AG10803 (cell line): ENCODE measurements around the gene PTGS1.
"Not testable (repeated sequence)": the region's sequence is repeated elsewhere in the genome, so short reads cannot be mapped to it uniquely, and the experiment has no call there.

Source experiments
- DNase-seq: peaks from one replicate; pipeline ENCODE4 v3.0.0; 2010; ENCODE audit warnings: low read depth
- H3K4me3 ChIP-seq: 2 replicates; pipeline ENCODE4 v1.5.1; 2011; ENCODE audit warnings: mild to moderate bottlenecking, low read length, control low read depth
- TF ChIP-seq, protein P1 (sequence below): conservative IDR thresholded peaks from 2 replicates; pipeline ENCODE4 v1.5.1; 2011; ENCODE audit warnings: mild to moderate bottlenecking, low read length, control low read depth, inconsistent platforms

The PTGS1 gene

DNA sequence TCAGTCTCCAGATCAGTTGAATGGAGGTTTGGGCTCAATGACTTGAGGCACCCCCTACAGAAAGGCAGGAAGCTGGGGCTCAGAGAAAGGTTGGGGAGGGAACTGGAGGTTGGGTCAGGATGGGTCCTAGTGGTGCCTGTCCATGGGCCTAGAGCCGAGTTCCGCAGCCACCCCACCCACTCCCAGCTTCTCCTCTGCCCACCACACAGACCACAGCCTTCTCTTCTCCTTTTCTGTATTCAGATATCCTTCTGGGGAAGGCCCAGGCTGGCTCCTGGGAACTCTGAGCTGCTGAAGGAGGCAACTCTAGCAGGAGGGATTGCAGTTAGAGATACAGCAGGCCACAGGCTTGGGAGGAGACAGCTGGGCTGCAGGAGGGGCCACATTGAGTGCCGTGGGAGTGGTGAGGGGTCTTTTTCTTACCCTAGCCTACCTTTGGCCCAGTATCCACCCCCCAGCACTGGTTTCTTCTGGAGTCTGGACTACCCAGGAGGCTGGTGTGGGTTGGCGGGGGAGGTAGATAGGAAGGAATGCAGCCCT, 15.4 kb upstream of the PTGS1 start:
- no peak for DNase-seq
- no peak overlapping the region for H3K4me3 ChIP-seq
- TF ChIP-seq, protein P1, sequence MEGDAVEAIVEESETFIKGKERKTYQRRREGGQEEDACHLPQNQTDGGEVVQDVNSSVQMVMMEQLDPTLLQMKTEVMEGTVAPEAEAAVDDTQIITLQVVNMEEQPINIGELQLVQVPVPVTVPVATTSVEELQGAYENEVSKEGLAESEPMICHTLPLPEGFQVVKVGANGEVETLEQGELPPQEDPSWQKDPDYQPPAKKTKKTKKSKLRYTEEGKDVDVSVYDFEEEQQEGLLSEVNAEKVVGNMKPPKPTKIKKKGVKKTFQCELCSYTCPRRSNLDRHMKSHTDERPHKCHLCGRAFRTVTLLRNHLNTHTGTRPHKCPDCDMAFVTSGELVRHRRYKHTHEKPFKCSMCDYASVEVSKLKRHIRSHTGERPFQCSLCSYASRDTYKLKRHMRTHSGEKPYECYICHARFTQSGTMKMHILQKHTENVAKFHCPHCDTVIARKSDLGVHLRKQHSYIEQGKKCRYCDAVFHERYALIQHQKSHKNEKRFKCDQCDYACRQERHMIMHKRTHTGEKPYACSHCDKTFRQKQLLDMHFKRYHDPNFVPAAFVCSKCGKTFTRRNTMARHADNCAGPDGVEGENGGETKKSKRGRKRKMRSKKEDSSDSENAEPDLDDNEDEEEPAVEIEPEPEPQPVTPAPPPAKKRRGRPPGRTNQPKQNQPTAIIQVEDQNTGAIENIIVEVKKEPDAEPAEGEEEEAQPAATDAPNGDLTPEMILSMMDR: no peak

DNA sequence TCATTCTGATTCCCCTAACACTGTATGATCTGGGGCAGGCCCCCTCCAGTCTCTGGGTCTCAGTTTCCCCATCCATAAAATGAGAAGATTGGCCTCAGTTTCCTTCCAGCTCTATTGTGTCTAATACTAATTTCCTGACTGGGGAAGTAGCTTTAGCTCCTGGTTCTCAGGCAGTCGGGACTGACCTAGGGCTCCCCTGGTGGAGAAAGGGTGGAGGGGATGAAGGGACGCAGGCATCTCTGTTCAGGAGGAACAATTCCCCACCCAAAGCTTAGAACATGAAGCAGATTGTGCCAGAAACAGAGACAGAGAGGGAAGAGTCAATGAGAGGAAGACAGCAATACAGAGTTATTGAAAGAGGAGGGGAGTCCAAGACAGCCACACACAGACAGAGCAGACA, 14.2 kb upstream of the PTGS1 start:
- TF ChIP-seq, protein P1: peak; percentile 41
- H3K4me3 ChIP-seq: no peak overlapping the region
- no peak for DNase-seq

DNA sequence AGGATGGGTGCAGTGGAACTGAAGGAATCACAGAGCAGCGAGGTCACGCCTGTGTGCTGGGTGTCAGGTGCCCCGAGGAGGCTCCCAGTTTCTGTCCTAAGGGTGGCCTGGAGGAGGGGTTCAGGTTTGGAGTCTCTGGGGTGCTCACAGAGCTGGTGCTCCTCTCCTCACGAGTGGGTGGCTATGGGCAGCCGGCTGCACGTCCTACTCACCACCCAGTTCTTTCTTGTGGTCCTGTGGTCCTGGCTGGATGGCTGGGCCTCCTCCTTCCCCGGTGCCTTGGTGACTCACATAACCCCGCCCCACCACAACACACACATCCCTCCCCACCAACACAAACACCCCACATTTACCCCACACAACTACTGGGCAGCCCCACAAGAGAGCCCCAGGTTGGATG, 9.9 kb upstream of the PTGS1 start:
- peak; percentile 27 for DNase-seq
- H3K4me3 ChIP-seq: no peak overlapping the region
- TF ChIP-seq, protein P1: no peak

DNA sequence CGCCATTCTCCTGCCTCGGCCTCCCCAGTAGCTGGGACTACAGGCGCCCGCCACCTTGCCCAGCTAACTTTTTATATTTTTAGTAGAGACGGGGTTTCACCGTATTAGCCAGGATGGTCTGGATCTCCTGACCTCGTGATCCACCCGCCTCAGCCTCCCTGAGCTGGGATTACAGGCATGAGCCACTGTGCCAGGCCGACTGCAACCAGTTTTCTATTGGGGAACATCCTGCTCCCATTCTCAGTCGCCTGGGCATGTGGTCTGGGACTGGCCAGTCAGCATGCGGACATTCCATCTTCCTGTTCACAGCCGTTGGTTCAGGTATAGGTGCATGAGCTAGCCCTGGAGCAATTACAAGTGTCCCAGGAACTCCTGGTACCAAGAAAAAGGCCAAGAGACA, 7.7 kb upstream of the PTGS1 start:
- not testable (repeated sequence) for DNase-seq, H3K4me3 ChIP-seq

DNA sequence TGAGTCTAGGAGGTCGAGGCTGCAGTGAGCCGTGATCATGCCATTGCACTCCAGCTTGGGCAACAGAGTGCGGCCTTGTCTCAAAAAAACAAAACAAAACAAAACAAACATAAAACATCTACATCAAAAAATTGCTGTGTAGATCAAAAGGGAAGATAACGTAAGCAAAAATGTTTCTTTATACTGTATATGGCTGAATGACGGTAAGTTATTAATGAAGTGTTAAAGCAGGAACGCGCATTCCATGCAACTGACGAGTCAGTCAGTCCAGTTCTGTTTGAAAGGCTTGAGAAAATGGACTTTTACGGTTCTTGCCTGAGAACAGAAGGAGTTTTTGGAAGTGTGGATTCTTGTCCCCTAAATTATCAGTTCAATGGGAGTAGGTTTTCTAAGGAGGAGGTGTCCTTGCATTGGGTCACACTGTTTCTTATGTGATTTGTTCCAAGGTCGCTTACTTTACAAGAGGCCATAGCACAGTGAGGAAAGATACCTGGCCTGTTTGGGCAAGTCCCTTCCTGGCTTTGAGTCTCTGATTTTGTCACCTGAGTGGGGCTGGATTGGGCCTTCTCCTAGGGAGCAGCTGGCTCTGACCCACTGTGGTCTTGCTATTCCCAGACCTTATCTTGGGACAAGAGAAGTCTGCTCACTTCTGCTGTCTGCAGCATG, 6.6 kb upstream of the PTGS1 start:
- no peak for DNase-seq
- TF ChIP-seq, protein P1: no peak
- H3K4me3 ChIP-seq: no peak overlapping the region

DNA sequence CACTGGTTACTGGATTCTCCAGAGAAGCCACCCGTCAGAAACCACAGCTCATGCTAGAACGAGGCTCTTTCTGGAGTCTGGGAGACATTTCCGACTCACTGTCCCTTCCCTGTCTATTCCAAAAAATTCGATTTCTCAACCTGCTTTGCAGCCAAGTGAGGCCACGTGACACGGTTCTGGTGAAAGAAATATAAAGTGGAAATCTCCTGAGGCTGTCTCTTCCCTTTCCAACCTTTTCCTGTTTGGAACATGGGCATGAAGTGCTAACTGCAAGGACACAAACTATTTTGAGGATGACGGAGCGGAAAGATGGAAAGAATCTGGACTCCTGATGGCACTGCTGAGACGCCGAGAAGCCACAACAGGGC, 6.1 kb upstream of the PTGS1 start:
- no peak overlapping the region for H3K4me3 ChIP-seq
- DNase-seq: peak; percentile 87
- TF ChIP-seq, protein P1: peak; percentile 1; the same call in 1 of the 2 replicates

DNA sequence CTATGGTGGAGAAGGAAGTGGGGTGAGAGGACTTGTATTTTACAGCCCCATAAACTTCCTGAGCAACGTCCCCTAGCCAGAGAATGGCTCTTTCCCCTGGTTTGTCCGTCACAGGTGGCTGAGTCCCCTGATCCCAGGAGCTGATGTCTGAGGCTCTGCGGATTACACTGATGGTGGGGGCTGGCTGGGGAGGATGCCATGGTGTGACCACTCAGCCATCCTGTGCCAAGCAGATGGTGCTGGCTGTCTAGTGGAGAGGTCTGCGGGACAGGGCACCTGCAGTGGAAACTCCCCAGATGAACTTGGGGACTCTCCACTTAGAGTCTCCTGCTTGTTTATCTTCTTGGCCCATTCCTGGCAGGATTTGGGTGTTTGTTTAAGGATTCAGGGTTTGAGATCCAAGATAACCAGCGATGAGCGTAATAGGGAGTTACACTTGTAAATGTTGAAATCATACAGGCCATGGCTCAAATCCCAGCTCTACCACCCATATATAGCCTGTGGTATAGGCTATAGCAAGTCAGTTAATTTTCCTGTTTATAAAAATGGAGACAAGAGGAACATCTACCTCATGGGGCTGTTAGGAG, 4.7 kb upstream of the PTGS1 start:
- no peak for DNase-seq
- H3K4me3 ChIP-seq: no peak overlapping the region
- TF ChIP-seq, protein P1: no peak
